Testis (tissue), 3 donors: ENCODE results near the gene CEACAM19. TPM values are rescaled to one million over a fixed set of nuclear protein-coding genes. Genes with fewer than 3 reads are reported as not detected.
"Not testable (repeated sequence)": the region's sequence is repeated elsewhere in the genome, so short reads cannot be mapped to it uniquely, and the experiment has no call there.

Experiments
- DNase-seq: peaks from one replicate; pipeline ENCODE4 v3.0.0-alpha.2; 2019
- H3K27ac ChIP-seq, 2 donors: fragments of 200-600 bp; sonication (generic); one replicate each; pipeline ENCODE4 v1.5.1; 2019
- H3K27me3 ChIP-seq: fragments of 200-600 bp; sonication (generic); one replicate; pipeline ENCODE4 v1.5.1; 2019
- H3K36me3 ChIP-seq: fragments of 200-600 bp; sonication (generic); one replicate; pipeline ENCODE4 v1.5.1; 2017; ENCODE audit warnings: low read depth; ENCODE audit errors: missing control alignments
- H3K4me1 ChIP-seq: fragments of 200-600 bp; sonication (generic); one replicate; pipeline ENCODE4 v1.5.1; 2019
- H3K4me3 ChIP-seq, 2 donors: fragments of 200-600 bp; sonication (generic); one replicate each; pipeline ENCODE4 v1.5.1; 2017 to 2019
- H3K9me3 ChIP-seq: fragments of 200-600 bp; sonication (generic); one replicate; pipeline ENCODE4 v1.5.1; 2017
- CTCF ChIP-seq, 3 experiments: fragments of 450-650 bp in 2 of 3; fragments of 200-600 bp in 1 of 3; sonication (generic) in 1 of 3; IDR thresholded peaks; one replicate each; pipeline ENCODE4 v1.5.1; 2016 to 2019; ENCODE audit warnings: antibody characterized with exemption in 3 of 3, mild to moderate bottlenecking in 2 of 3, moderate library complexity in 1 of 3
- POLR2A ChIP-seq: fragments of 450-650 bp; IDR thresholded peaks from one replicate; pipeline ENCODE4 v1.6.1; 2017; ENCODE audit warnings: antibody characterized with exemption, mild to moderate bottlenecking, moderate library complexity
- WGBS, 2 donors: methylation state at CpG; one replicate each; pipeline ENCODE4 v1.1.5; 2018; 5-methylcytosine and 5-hydroxymethylcytosine counted together
- intact Hi-C: fragments of 100-400 bp; cut with DNase I; formaldehyde crosslinking; loops from one replicate; pipeline ENCODE4 v1.15.1; 2023; ENCODE audit warnings: low total_unique reads
- polyA plus RNA-seq: library from polyadenylated mRNA; stranded (reverse); fragments of 350-450 nt; fragmentation: Illumina TruSeq; extraction: RNeasy Lipid Tissue Mini Kit (QIAGEN cat#74804); gene quantifications from one replicate; pipeline ENCODE4 v1.2.3, GENCODE V29; 2014; ENCODE audit warnings: low read depth, low replicate concordance; ENCODE audit not compliant: insufficient read depth
- total RNA-seq, 2 donors: library from RNA; depleted of rRNA; stranded (reverse); fragments of >200 nt; gene quantifications; one replicate each; pipeline ENCODE4 v1.2.3, GENCODE V29; 2016

Gene CEACAM19
- total and polyA plus RNA-seq, 3 donors from 2014 or later: 9.9 to 14.7 (median 11.2) TPM

DNA sequence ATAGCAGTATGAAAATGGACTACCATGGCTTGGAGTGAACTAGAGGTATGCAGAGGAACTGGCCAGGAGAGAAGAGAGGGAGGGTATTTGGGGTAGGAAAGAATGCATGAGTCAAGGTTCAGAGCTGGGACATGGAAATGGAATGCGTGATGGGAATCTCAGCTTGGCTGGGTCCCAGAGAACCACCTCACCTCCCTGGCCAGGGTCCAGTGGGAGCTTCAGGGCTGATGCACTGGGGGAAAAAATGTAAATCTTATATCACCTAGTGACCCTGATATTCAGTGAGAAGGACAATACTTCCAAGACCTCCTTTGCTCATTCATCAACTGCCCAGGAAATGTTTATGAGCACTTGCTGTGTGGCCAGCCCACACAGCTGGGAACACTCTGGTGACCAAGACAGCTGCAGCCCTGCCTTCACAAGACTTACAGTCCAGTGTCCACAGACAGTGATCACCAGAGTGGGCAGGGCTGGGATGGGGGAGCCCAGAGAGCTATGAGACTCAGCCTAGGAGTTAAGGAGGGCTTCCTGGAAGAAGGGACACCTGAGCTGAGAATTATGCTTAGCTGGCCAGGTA, 45.1 kb upstream of the CEACAM19 start:
- Histone ChIP-seq H3K36me3 (no peaks in the 10 kb centered on the region), H3K9me3 (no peaks in the 10 kb centered on the region), H3K27ac (no peak overlapping the region), H3K27me3 (no peaks in the 10 kb centered on the region), H3K4me1 (no peaks in the 10 kb centered on the region), H3K4me3 (no peak overlapping the region)
- TF ChIP-seq POLR2A (no peak), CTCF (IDR thresholded peaks at IDR 0.05) (no peak)
- WGBS, 2 donors: 60 to 70% methylated on average over 1 of the region's 1 CpG
- intact Hi-C loops: no loop called here
- no peak for DNase-seq

GRCh38 chr19:44627631-44628030, 43.7 kb upstream of the CEACAM19 start:
- intact Hi-C loops: no loop called here
- 89 to 96% methylated on average over 4 of the region's 4 CpGs for WGBS, 2 donors

DNA sequence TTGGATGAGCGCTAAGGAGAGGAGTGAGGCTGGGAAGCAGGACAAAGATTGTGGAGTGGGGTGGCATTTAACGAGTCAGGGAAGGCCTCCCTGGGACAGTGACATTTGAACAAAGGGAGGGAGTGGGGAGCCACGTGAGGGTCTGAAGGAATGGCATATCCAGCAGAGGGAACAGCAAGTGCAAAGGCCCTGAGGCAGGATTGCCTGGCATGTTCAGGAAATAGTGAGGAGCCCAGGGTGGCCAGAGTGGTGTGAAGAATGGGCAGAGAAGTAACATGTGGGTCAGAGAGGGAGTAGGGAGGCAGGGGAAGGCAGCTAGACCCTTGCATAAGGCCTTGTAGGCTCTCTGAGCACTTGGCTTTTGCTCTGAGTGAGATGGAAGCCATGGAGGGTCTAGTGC, 42.5 kb upstream of the CEACAM19 start:
- no peaks in the 10 kb centered on the region for H3K9me3 ChIP-seq
- no peak for DNase-seq
- H3K4me1 ChIP-seq: no peaks in the 10 kb centered on the region
- H3K36me3 ChIP-seq: no peaks in the 10 kb centered on the region
- no peak overlapping the region for H3K4me3 ChIP-seq
- TF ChIP-seq POLR2A (no peak), CTCF (IDR thresholded peaks at IDR 0.05) (no peak)
- 86 to 87% methylated on average over 3 of the region's 3 CpGs for WGBS, 2 donors
- H3K27ac ChIP-seq: no peak overlapping the region
- no peaks in the 10 kb centered on the region for H3K27me3 ChIP-seq
- intact Hi-C loops: no loop called here

More at GRCh38 chr19:44627631-44628030, 43.7 kb upstream of the CEACAM19 start:
- H3K4me3 ChIP-seq: no peak overlapping the region
- H3K27ac ChIP-seq: no peak overlapping the region
- no peaks in the 10 kb centered on the region for H3K27me3 ChIP-seq
- H3K36me3 ChIP-seq: no peaks in the 10 kb centered on the region
- no peaks in the 10 kb centered on the region for H3K4me1 ChIP-seq
- DNase-seq: no peak
- H3K9me3 ChIP-seq: no peaks in the 10 kb centered on the region
- TF ChIP-seq POLR2A (no peak), CTCF (IDR thresholded peaks at IDR 0.05) (no peak)

DNA sequence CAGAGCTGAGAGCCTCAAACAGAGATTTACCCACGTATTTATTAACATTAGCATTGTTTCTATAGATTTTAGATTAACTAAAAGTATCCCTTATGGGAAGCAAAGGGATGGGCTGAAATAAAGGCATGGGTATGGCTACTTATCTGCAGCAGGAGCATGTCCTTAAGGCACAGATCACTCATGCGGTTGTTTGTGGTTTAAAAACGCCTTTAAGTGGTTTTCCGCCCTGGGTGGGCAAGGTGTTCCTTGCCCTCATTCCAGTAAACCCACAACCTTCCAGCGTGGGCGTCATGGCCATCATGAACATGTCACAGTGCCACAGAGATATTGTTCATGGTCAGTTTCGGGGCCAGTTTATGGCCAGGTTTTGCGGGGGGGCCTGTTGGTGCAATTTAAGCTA, 39.7 kb upstream of the CEACAM19 start:
- H3K27ac ChIP-seq, H3K9me3 ChIP-seq, H3K36me3 ChIP-seq, intact Hi-C loops, H3K4me3 ChIP-seq, H3K27me3 ChIP-seq, H3K4me1 ChIP-seq, DNase-seq: not testable (repeated sequence)
- 90 to 92% methylated on average over 8 of the region's 8 CpGs for WGBS, 2 donors

DNA sequence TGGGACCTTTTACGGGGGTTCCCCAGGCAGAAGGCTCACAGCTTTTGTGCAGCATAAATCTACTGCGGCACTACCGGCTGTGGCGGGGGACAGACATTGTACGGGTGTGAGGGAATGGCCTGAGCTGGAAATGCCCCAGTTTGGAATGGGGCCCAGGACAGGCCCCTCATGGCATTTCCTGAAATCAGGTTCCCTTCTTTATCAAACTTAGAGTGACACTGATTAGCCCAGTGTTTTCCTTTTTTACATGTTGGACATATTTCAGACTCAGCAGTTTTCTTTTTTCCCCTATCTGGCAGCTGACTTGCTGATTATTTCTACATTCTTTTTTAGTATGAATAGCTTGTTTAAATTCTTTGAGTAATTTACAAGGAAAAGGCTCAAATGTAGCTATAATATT, 37.2 kb upstream of the CEACAM19 start:
- H3K27me3 ChIP-seq, H3K4me3 ChIP-seq, H3K9me3 ChIP-seq, H3K27ac ChIP-seq, H3K36me3 ChIP-seq, intact Hi-C loops, H3K4me1 ChIP-seq, DNase-seq: not testable (repeated sequence)
- 23 to 31% methylated on average over 5 of the region's 5 CpGs for WGBS, 2 donors

DNA sequence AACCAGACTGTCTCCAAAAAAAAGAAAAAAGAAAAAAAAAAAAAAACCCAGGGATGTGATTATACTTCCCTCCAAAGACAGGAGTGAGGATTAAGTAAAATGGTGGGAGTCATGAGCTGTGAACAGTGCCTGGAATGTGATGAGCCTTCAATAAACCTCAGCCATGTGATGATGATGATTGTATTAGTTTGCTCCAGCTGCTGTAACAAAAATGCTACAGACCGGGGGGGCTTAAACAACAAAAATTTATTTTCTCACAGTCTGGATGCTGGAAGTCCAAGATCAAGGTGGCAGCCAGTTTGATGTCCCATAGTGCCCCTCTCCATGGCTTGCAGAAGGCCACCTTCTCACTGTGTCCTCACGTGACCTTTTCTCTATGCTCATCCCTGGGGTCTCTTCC, 36.5 kb upstream of the CEACAM19 start:
- Histone ChIP-seq H3K4me1 (peaks cover 3% of the 10 kb centered on the region), H3K27me3 (no peaks in the 10 kb centered on the region), H3K4me3 (no peak overlapping the region), H3K36me3 (no peaks in the 10 kb centered on the region), H3K27ac (no peak overlapping the region), H3K9me3 (no peaks in the 10 kb centered on the region)
- intact Hi-C loops: no loop called here
- TF ChIP-seq CTCF (IDR thresholded peaks at IDR 0.05) (no peak), POLR2A (no peak)
- whole genome bisulfite sequencing, 2 donors: 91 to 97% methylated on average over 2 of the region's 2 CpGs
- no peak for DNase-seq
